HepG2 (cell line): Measurements from ENCODE around the gene LHX1. TPM values are rescaled to one million over a fixed set of nuclear protein-coding genes. Genes with fewer than 3 reads are reported as not detected.
A peak's percentile ranks its signal among the peaks of the same experiment; 100 is the strongest.

Source experiments
- ATAC-seq: fragments of 200-7000 bp; cut with Tn5 transposase; 3 replicates; pipeline ENCODE4 v1.9.1; 2020; ENCODE audit warnings: mild to moderate bottlenecking, moderate library complexity
- BruUV-seq: library from RNA; stranded (reverse); fragments of 400-500 nt; replicated peaks from 2 replicates; lab custom pipeline; 2021; lab: Mats Ljungman, UMichigan
- CTCF ChIA-PET: fragments of 300-600 bp; formaldehyde crosslinking; extraction: SDS; loops from one replicate; lab custom pipeline; 2021; ENCODE audit warnings: low total read pairs, inconsistent platforms, low intra/inter-chr PET ratio; lab: Yijun Ruan, JAX
- POLR2A ChIA-PET: fragments of 350-600 bp; sonication (Branson Sonifier 250); formaldehyde crosslinking; loops from one replicate; lab custom pipeline; 2020; ENCODE audit warnings: antibody characterized with exemption, inconsistent platforms; lab: Yijun Ruan, JAX
- DNase-seq: peaks from one replicate; pipeline ENCODE4 v3.0.0-alpha.2; 2015; ENCODE audit warnings: low spot score
- FAIRE-seq: peaks from 3 replicates; lab custom pipeline; 2011; peaks lifted over from hg19 to GRCh38; lab: Jason Lieb, UNC
- H2AFZ ChIP-seq: one replicate; pipeline ENCODE4 v1.6.1; 2011; ENCODE audit warnings: low read length, inconsistent platforms
- H3K27ac ChIP-seq: fragments of 300-600 bp; 3 replicates; pipeline ENCODE4 v1.8.0; 2011; ENCODE audit warnings: mixed run types, mild to moderate bottlenecking, mixed read lengths, low read length, inconsistent platforms; ENCODE audit not compliant: insufficient read depth; ENCODE audit errors: extremely low read length
- H3K27me3 ChIP-seq, 2 experiments: fragments of 200-600 bp in 1 of 2; 2 replicates in 1 of 2; 3 replicates in 1 of 2; pipeline versions ENCODE4 v1.6.0 to v1.8.0; 2011; ENCODE audit warnings: low read length in 2 of 2, mild to moderate bottlenecking in 2 of 2, moderate library complexity in 2 of 2, inconsistent platforms in 1 of 2; ENCODE audit not compliant: insufficient read depth in 2 of 2, control insufficient read depth in 1 of 2
- H3K36me3 ChIP-seq, 2 experiments: fragments of 200-600 bp in 1 of 2; replicated peaks in 1 of 2; 2 replicates in 1 of 2; 3 replicates in 1 of 2; pipeline versions ENCODE4 v1.5.1 to v1.8.0; 2011; ENCODE audit warnings: low read length in 2 of 2, inconsistent platforms in 1 of 2; ENCODE audit not compliant: insufficient read depth in 2 of 2, control insufficient read depth in 1 of 2
- H3K4me1 ChIP-seq: 2 replicates; pipeline ENCODE4 v1.5.1; 2012; ENCODE audit warnings: low read length, inconsistent platforms; ENCODE audit not compliant: insufficient read depth
- H3K4me2 ChIP-seq: 2 replicates; pipeline ENCODE4 v1.6.0; 2011; ENCODE audit warnings: low read depth, low read length, inconsistent platforms
- H3K4me3 ChIP-seq, 3 experiments: fragments of 200-600 bp in 1 of 3; sonication (generic), shearing (Covaris generic) in 1 of 3; replicated peaks in 1 of 3; 2 replicates each; pipeline ENCODE4 v1.5.1; 2011 to 2016; ENCODE audit warnings: low read length in 3 of 3, inconsistent platforms in 2 of 3, low read depth in 2 of 3, mild to moderate bottlenecking in 2 of 3, control low read depth in 1 of 3, mixed read lengths in 1 of 3; ENCODE audit not compliant: insufficient read depth in 1 of 3
- H3K79me2 ChIP-seq: one replicate; pipeline ENCODE4 v1.6.1; 2011; ENCODE audit warnings: low read length, inconsistent platforms; ENCODE audit not compliant: insufficient read depth
- H3K9ac ChIP-seq: 2 replicates; pipeline ENCODE4 v1.6.0; 2011; ENCODE audit warnings: mild to moderate bottlenecking, low read depth, low read length, inconsistent platforms; ENCODE audit not compliant: insufficient read depth
- H3K9me3 ChIP-seq: 2 replicates; pipeline ENCODE4 v1.5.1; 2012; ENCODE audit warnings: mild to moderate bottlenecking, low read length
- H4K20me1 ChIP-seq: 2 replicates; pipeline ENCODE4 v1.6.0; 2011; ENCODE audit warnings: inconsistent platforms, mild to moderate bottlenecking, low read length, moderate library complexity; ENCODE audit not compliant: insufficient read depth
- DPF2 ChIP-seq: sonication (generic); formaldehyde crosslinking; IDR thresholded peaks from 2 replicates; pipeline ENCODE4 v1.4.0; 2020; ENCODE audit warnings: mild to moderate bottlenecking, low read depth, missing genetic modification reagents, borderline replicate concordance
- EZH2 ChIP-seq: conservative IDR thresholded peaks from 2 replicates; pipeline ENCODE4 v1.6.1; 2012; ENCODE audit warnings: mild to moderate bottlenecking, low read depth, low read length, moderate library complexity
- GRHL1 ChIP-seq: sonication (generic); formaldehyde crosslinking; conservative IDR thresholded peaks from 2 replicates; pipeline ENCODE4 v1.8.0; 2022; ENCODE audit warnings: missing genetic modification reagents
- HDAC1 ChIP-seq: sonication (generic); formaldehyde crosslinking; IDR thresholded peaks from 2 replicates; pipeline ENCODE4 v1.5.1; 2020; ENCODE audit warnings: mild to moderate bottlenecking, missing genetic modification reagents
- SIX4 ChIP-seq: sonication (generic); formaldehyde crosslinking; IDR thresholded peaks from 2 replicates; pipeline ENCODE4 v1.4.0; 2020; ENCODE audit warnings: missing genetic modification reagents
- ZFP91 ChIP-seq: sonication (generic); formaldehyde crosslinking; IDR thresholded peaks from 2 replicates; pipeline ENCODE4 v1.9.0; 2022; ENCODE audit warnings: missing genetic modification reagents, mild to moderate bottlenecking, borderline replicate concordance
- ZNF18 ChIP-seq: sonication (generic); formaldehyde crosslinking; IDR thresholded peaks from 2 replicates; pipeline ENCODE4 v1.8.0; 2022; ENCODE audit warnings: mild to moderate bottlenecking, missing genetic modification reagents; ENCODE audit not compliant: insufficient replicate concordance
- ZNF607 ChIP-seq: sonication (generic); formaldehyde crosslinking; IDR thresholded peaks from 2 replicates; pipeline ENCODE4 v1.5.1; 2020; ENCODE audit warnings: missing genetic modification reagents, mild to moderate bottlenecking, borderline replicate concordance
- ZSCAN9 ChIP-seq: IDR thresholded peaks from 2 replicates; pipeline ENCODE4 v1.6.1; 2016; ENCODE audit warnings: borderline replicate concordance
- WGBS: methylation state at CpG from one replicate; pipeline ENCODE4 v1.1.6; 2017; ENCODE audit warnings: low lambda C conversion rate; 5-methylcytosine and 5-hydroxymethylcytosine counted together
- in situ Hi-C: cut with HindIII; loops from 2 replicates; pipeline ENCODE4 v1.10.0; 2017; ENCODE audit warnings: low pct_unique_long_range_greater_than_20kb; ENCODE audit not compliant: extremely low pct_ligation_motif_present
- intact Hi-C: fragments of 100-400 bp; cut with micrococcal nuclease; formaldehyde crosslinking; loops from one replicate; pipeline ENCODE4 v1.10.0; 2022; ENCODE audit not compliant: unreplicated experiment
- polyA plus RNA-seq, 8 experiments: library from polyadenylated mRNA; depleted of rRNA in 3 of 8; stranded (reverse) in 7 of 8; unstranded in 1 of 8; fragments of >200 nt; fragmentation: Illumina TruSeq in 4 of 8; extraction: Trizol in 4 of 8; gene quantifications; 2 replicates each; pipeline versions ENCODE4 v1.2.1 to v1.2.3, GENCODE V29; 2011 to 2016; ENCODE audit warnings: low read depth in 4 of 8, missing spikeins in 1 of 8, mixed read lengths in 1 of 8; ENCODE audit not compliant: insufficient read depth in 1 of 8
- total RNA-seq, 5 experiments: library from RNA; depleted of rRNA; stranded (reverse); fragments of >200 nt; fragmentation: Illumina TruSeq; extraction: Trizol; gene quantifications; 2 replicates each; pipeline ENCODE4 v1.2.3, GENCODE V29; 2016; ENCODE audit warnings: low read depth in 1 of 5

The LHX1 gene
- total and polyA plus RNA-seq, 2 of the 13 experiments (the other 11 are each of a cell fraction or from before 2014, with no cell fraction given): not detected

GRCh38 chr17:36933512-36934143 is 3.6 kb upstream of the LHX1 start (continued):
- TF ChIP-seq DPF2 (CRISPR knock-in tag) (no peak), GRHL1 (CRISPR knock-in tag) (no peak), ZFP91 (CRISPR knock-in tag) (no peak), SIX4 (CRISPR knock-in tag) (no peak), ZNF607 (CRISPR knock-in tag) (no peak)

- Histone ChIP-seq H3K79me2 (no peaks in the 10 kb centered on the region), H3K9ac (no peak overlapping the region), H2AFZ (no peak overlapping the region), H3K4me3 (peak overlapping the region; percentile 21 to 58 (median 35); a peak in 4 of 6 replicates), H3K27ac (no peak overlapping the region), H3K4me1 (peaks cover 57% of the 10 kb centered on the region), H3K9me3 (no peaks in the 10 kb centered on the region), H3K27me3 (peaks cover 50 to 98% of the 10 kb centered on the region in 2 experiments), H3K4me2 (peak overlapping the region; percentile 66), H3K36me3 (no peaks in the 10 kb centered on the region), H4K20me1 (peaks cover 21% of the 10 kb centered on the region; the same call in 1 of the 2 replicates)
- 0 out of 2 replicates have a peak, but pooled peaks have one; percentile 21 for TF ChIP-seq HDAC1 (CRISPR knock-in tag)
- peak; percentile 74; the same call in 1 of the 2 replicates for TF ChIP-seq EZH2
- TF ChIP-seq ZSCAN9 (CRISPR knock-in tag): no peak
- TF ChIP-seq ZNF18 (CRISPR knock-in tag): no peak
- WGBS: 21% methylated on average over 7 of the region's 26 CpGs
- ATAC-seq: no peak; the same call in 2 of the 3 replicates
- in situ Hi-C loops (no loop called here), intact Hi-C loops (no loop called here)
- no TSS peak for BruUV-seq
- FAIRE-seq: no peak
- POLR2A ChIA-PET: no interaction called here
- CTCF ChIA-PET: no interaction called here
- no peak for DNase-seq
Measured at GRCh38 chr17:36934144-36934691, 3.1 kb upstream of the LHX1 start.
